Measurements from ENCODE around the gene NMBR. TPM values are rescaled to one million over a fixed set of nuclear protein-coding genes. Genes with fewer than 3 reads are reported as not detected.

Gene NMBR
- total RNA-seq, 1 experiment from 2014 or later = not detected

GRCh38 chr6:142173980-142174379, 27.1 kb upstream of the NMBR start:
- no peaks in the 10 kb centered on the region for H3K9me3 Mint-ChIP-seq
- no peak overlapping the region for H2BK20ac ChIP-seq (ENCODE audit: low read depth, low read length, poor library complexity, severe bottlenecking)
- no peaks in the 10 kb centered on the region for H3K4me1 Mint-ChIP-seq
- no CpG with 5 or more reads among the region's 3 CpGs for WGBS (ENCODE audit: extremely low coverage, insufficient read length, low lambda C conversion rate)
- H3K9ac ChIP-seq (ENCODE audit: extremely low read depth, insufficient read length, low read length) = no peak overlapping the region
- no peak overlapping the region for H4K91ac ChIP-seq (ENCODE audit: insufficient read length, low read depth, low read length)
- no peak overlapping the region for H4K8ac ChIP-seq (replicated peaks; ENCODE audit: insufficient read length, low read depth, low read length)
- no peak overlapping the region for H3K18ac ChIP-seq (ENCODE audit: insufficient read length, low read depth, low read length)
- no peaks in the 10 kb centered on the region for H3K4me1 ChIP-seq (ENCODE audit: insufficient read depth, low read length)
- no peak overlapping the region for H3K4me2 ChIP-seq (ENCODE audit: insufficient read depth, insufficient read length, low read length)
- no peak overlapping the region for H2AK5ac ChIP-seq (ENCODE audit: insufficient read length, low read length)
- no peak overlapping the region for H2BK5ac ChIP-seq (ENCODE audit: insufficient read length, low read length)
- no peaks in the 10 kb centered on the region for H3K79me2 ChIP-seq (ENCODE audit: insufficient read depth, low read length)
- no peak overlapping the region for H2BK120ac ChIP-seq (ENCODE audit: low read depth, low read length, poor library complexity, severe bottlenecking)
- no peak overlapping the region for H3K23ac ChIP-seq (ENCODE audit: insufficient read length, low read depth, low read length)
- H2AFZ ChIP-seq (ENCODE audit: low read length) = no peak overlapping the region
- no peak overlapping the region for H2BK12ac ChIP-seq (ENCODE audit: insufficient read length, low read depth, low read length)
- H3K4ac ChIP-seq (ENCODE audit: low read depth, low read length) = no peak overlapping the region
- no peak for DNase-seq
- no peak for TF ChIP-seq CTCF (conservative IDR thresholded peaks at IDR 0.05)
- no peak overlapping the region for H3K27ac Mint-ChIP-seq
- H3K36me3 Mint-ChIP-seq (ENCODE audit: insufficient read depth in 1 of 3, low read depth in 3 of 3) = peaks cover 8 to 38% (median 24%) of the 10 kb centered on the region in 3 experiments; a peak in 6 of 7 replicates
- no peak overlapping the region for H3T11ph ChIP-seq (ENCODE audit: low read length)
- H3K56ac ChIP-seq (ENCODE audit: insufficient read length, low read depth, low read length) = no peak overlapping the region
- H3K14ac ChIP-seq (ENCODE audit: insufficient read depth, low read length) = no peak overlapping the region
- H3K79me1 ChIP-seq (ENCODE audit: insufficient read depth, low read depth, low read length, poor library complexity, severe bottlenecking) = no peaks in the 10 kb centered on the region
- no peaks in the 10 kb centered on the region for H3K27me3 ChIP-seq (ENCODE audit: insufficient read depth, low read length)
- H4K20me1 ChIP-seq (ENCODE audit: control insufficient read depth, insufficient read depth, insufficient read length) = no peaks in the 10 kb centered on the region
- H3K4me3 Mint-ChIP-seq = no peak overlapping the region
- H3K27me3 Mint-ChIP-seq (ENCODE audit: low read depth) = no peaks in the 10 kb centered on the region
- no peaks in the 10 kb centered on the region for H3K23me2 ChIP-seq (ENCODE audit: insufficient read length, low read depth, low read length, poor library complexity, severe bottlenecking)
- no peak overlapping the region for H4K5ac ChIP-seq (ENCODE audit: insufficient read length, low read depth, low read length)
- no peak overlapping the region for H3K27ac ChIP-seq (ENCODE audit: insufficient read length, low read depth, low read length)
- H2BK15ac ChIP-seq (ENCODE audit: low read depth, low read length) = no peak overlapping the region
- H3K9me3 ChIP-seq (ENCODE audit: control insufficient read depth, low read depth, low read length) = no peaks in the 10 kb centered on the region

Data from H9 (cell line).